Activated CD8-positive, alpha-beta memory T cell treated with anti-CD3 and anti-CD28 coated beads for 24 hours (primary cell): ENCODE data around the gene TNS1.

Experiments used
- DNase-seq: peaks from one replicate; pipeline ENCODE4 v3.0.0-alpha.2; 2020

TNS1 gene

DNA sequence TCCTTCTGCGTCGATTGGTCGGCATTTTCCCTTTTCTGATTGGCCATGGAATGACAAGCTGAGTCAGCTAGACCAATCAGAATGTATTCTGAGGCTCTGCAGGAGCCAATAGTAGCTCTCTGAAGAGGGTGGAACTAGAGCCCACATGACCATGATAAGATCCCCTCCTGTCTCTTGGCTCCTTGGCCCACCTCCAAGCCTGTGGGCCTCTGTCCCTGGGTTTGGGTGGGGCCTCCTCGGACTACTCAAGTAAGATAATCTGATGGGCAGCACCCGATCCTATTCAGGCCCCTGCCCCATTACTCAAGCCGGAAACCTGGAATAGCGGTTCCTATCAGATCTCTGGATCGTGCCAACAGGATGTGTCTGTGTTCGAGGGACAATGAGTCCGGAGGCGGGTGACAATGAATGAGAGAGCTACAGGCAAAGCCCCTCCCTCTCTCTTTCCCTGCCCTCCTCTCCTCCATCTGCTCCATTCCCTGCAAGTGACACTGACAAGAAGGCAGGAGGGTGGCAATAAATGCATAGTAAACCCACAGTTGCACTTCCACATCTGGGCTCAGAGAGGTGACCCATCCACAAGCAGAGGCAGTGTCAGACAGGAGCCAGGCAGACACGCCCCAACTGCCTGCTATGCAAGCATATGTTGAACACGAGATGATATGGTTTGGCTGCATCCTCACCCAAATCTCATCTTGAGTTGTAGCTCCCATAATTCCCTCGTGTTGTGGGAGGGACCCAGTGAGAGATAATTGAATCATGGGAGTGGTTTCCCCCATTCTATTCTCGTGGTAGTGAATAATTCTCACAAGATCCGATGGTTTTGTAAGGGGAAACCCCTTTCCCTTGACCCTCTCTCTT is 114.7 kb downstream of the TNS1 start:
- DNase-seq: no peak

DNA sequence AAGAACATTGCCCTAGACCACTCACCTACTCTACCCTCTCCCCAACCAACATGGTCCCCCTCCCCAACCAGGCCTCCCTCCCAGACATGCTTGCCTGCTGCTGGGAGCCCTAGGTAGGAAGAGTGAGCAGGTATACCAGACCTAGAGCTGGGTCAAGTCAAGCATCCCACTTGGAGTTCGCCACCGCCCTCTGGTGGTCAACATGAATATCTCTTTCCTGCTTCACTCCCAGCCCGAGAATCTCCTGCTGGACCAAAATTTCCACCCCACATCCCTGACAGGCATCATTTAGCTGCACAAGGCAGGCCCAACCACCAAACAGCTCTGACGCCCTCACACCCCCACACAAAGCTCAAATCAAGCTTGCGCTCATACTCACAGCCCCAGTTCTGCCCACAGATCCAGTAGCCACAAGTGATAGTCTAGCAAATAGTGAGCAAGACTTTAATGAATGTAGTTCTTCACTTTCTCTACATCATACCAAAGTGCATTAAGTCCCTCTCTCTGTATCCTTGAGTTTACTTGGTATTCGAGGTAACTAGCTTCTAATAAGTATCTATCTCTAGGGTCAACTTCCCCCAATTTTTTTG is 116.0 kb downstream of the TNS1 start:
- peak; percentile 81 for DNase-seq

DNA sequence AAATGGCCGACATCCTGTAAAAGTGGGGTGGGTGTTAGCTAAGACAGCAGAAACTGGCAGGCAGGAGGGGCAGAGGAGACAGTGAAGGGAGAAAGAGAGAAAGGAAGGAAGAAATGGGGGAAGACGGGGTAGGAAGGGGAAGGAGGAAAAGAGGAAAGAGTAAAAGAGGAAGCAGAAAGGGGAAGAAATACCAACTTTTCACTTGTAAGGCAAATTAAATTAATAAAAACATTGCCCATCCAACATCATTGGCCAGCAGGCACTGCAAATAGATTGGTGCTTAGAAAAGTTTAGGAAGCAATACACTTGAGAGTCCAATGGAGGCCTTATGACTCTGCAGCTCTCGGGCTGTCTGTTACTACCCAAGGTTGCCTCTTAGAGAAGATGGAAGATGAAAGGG is 116.7 kb downstream of the TNS1 start:
- DNase-seq: no peak

DNA sequence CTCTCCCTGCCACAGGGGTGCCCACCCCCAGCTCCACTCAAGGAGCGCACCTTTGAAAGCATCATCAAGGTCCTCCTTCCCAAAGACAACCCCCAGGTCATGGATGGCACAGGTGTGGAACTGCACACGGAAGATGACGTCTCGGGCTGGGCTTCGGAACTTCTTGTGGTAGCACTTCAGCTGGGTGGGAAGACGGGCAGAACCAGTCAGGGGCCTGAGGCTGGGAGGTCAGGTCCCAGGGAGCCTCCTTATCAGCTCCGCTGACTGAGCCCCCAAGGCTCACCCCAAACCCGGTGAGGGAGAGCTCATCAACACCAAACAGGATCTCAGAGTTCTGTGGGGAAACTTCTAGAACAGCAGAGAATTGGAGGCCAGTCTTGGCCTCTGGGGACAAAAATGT is 117.8 kb downstream of the TNS1 start:
- DNase-seq: no peak

DNA sequence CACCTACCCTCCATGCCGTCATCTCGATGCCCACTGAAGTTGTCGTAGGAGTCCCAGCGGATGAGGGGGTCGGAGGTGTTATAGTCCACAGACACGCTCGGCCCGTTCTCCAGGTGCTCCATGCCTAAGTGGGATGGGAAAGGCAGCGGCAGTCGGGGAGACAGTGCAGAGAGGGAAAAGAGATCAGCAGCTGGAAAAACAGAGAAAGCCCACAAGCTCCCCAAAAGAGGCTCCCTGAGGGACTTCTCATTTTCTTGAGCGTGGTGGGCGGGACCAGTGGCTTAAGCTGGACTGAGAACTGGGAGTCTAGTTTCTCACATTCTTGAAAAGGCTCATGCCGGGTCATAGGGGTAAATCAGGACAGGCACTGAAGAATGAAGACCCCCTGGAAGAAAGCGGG is 121.9 kb downstream of the TNS1 start:
- no peak for DNase-seq

DNA sequence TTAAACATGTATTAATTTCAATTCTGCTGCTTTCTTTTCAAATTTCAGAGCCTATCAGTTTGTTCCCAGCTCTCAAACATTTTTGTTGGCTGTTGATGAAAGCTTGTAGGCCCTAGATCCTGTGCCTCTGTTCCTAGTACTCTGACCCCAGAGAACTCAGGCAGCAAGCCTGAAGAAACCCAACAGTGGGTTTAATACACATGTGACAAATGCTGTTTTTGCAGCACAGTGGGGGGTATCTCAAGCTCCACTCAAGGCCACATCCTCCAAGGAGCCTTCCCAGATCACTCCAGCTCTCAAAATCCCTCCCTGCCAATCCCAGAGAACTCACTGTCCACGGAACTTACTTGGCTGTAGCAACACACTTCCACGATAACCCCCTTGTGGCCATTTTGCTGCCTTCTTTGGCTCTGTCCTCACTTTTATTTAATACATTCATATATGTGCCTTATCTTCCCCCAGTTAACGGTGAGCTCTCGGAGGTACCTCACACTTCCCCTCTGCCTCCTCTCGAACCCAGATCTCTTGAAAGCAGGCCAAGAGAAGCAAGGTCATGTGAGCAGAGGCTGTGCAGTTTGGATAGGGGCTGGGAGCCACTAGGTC is 122.4 kb downstream of the TNS1 start:
- no peak for DNase-seq

DNA sequence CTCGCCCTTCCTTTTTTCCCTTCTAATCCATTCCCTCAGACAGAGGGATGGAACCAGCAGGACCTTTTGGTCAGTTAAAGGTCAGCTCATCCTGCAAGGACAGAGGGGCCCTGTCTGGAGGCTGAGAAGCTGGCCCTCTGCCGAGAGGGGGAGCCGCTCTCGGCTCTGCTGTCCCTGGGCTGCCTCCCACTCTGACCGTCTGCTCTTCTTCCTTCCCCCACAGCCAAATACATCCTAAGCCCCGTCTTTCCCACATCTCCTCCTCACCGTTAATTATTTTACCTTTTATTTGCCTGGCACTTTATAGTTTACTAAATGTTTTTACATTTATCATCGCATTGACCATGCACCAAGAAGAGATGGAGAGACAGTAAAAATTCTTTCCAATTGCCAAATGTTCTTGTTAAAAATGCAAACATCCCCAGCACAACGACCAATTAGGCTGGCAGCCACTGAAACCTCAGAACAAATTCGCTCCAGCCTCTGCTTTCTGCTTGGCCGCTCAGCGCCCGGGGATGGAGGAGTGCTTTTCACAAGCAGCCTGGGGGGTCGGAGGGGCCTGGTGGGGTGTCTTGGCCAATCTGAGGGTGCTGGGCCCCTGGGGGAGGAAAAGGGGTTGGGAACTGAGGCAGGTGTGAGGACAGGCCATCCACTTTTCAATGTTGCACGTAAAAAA is 123.7 kb downstream of the TNS1 start:
- DNase-seq: no peak

DNA sequence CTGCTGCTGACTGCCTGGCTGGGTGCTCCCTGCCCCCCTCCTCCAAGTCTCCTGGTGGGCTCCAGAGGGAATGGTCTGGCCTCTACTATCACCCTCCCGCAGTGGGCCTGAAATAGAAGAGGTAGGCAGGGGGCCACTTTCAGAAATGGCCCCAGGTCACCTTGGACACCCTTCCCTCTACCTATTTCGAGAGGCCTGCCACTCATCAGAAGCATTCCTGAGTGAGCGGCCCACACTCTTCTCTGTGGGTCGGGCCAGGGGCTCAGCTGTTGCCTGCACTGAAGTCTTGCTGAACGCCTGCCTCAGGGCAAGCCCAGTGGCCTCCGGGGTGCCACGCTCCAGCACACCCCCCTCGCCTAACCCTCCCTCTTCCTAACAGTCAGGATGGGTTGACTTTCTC is 124.9 kb downstream of the TNS1 start:
- no peak for DNase-seq

DNA sequence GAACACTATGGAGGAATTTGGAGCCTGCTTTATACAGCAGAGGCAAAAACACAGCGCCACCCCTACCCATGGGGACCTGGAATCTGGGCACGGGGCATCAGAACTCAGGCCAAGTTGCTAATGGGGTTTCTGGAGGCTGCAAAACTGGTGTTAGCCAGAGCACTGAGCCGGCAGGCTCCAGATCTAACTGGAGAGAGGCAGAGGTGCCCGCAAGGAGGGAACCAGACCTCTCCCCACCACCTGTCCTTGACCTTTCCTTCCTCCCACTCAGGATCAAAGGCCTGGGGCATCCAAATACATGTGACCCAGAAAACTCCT is 126.6 kb downstream of the TNS1 start:
- DNase-seq: no peak

DNA sequence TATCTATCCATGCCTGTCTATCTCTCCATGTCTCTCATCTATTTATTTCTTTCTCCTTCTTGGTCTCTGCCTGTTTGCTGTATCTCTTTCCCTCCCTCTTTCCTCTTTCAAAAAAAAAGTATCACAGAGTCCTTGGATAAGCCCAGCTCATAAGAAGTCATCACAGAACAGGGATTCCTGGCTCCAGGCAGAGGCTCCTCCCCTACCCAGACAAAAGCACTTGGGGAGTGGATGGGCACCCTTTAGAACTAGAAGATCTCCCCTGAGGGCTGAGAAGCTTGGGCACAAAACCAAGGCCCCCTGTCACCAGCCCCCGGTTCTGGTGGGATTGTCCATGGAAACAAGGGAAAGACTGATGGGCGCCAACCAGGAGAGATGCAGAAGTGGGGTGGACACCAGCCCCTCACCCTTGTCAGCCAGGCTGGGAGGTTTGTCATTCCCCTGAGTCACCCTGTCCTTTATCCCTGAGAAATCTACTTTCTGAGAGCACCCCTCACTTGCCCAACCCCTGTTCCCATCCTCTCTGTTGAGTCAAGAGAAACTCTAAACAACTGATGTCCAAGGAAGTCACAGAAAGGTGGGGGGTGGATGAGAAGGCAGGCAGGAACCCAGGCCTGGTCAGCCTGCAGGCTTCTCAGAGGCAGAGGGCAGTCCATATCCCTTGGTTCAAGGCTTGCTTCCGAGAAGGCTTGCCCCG is 127.1 kb downstream of the TNS1 start:
- DNase-seq: no peak

DNA sequence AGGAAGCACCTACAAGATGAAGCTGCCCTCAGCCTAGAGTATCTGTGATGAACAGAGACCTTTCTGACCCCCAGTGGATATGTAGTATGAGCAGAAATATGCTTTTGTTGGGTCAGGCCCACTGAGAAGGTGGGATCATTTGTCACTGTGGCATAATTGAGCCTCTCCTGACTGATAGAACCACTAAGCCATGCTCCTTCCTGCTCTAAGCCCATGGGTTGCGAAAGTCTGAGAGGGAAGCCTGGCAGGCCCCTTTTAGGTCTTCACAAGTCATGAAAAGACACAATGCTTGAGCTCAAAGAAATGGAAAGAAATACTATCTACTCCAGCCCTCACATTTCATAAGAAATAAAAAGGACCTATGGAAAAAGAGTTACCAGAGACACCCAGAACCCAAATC is 127.7 kb downstream of the TNS1 start:
- DNase-seq: no peak

DNA sequence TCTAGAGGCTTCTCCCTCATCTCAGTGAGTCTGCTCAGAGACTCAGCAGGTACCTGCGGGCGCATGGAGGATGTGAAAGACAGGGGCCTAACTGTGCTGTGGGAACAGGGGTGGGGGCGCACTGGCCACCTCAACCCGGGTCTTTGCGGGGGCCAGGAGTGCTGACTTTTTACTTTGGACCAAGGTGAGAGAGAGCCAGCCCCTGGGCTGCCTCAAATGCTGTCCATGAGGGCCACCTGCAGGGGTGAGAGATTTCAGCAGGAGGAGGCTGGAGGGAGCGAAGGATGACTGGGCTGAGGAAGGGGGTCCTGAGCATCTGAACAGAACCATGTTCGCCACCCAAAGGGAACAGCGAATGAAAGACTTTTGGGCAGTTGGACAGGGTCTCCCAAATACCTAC is 129.4 kb downstream of the TNS1 start:
- DNase-seq: no peak

DNA sequence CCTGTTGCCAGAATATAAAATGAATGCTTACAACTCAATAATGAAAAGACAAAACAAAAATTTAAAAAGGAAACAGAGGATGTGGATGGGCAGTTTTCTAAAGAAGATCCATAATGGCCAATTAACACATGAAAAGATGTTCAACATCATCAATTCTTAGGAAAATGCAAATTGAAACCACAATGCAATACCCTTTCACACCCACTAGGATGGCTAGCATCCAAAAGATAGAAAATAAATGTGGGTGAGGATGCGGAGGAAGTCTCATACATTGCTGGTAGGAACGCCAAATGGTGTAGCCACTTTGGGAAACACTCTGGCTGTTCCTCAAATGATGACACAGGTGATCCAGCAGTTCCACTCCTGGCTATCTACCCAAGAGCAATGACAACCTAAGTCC is 130.5 kb downstream of the TNS1 start:
- DNase-seq: no peak

DNA sequence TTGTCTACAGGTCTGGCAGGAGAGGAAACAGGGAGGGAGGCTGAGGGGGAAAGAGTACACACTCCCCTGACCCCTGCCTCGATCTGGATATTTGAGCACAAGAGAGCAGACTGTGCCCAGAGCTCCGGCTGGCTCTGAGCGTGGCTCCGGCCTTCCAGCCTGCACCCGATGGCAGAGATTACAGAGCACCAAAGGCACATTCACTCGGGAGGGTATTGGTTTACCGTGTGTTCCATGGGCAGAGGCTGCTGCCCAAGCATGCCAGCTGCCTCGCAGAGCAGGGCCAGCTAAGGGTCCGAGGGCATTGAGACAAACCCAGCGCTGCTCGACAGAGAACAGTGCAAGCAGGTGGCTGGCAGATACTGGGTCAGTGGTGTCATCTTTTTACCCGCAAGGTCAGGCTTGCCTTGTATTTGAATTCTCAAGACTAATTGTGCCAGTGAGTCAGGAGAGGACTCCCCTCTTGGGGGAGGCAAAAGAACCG is 132.2 kb downstream of the TNS1 start:
- no peak for DNase-seq

DNA sequence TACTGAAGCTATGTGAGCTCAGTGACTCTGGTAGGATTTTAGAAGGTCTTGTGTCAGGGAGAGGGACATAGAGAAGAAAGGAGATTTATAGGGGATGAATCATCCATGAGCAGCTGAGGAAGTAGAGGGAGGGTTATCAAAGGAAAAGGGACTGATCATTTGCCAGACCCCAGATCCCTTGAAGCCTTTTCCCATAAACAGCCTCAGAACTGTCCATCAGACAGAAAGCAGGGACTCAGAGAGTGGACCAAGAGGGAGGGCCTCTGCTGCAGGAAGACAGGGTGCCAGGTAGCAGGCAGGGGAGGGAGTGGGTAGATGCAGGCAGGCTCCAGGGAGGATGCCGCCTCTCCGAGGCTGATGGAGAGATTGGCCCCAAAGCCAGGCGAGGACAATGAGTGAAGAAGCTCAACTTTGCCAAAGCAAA is 133.9 kb downstream of the TNS1 start:
- DNase-seq: no peak

DNA sequence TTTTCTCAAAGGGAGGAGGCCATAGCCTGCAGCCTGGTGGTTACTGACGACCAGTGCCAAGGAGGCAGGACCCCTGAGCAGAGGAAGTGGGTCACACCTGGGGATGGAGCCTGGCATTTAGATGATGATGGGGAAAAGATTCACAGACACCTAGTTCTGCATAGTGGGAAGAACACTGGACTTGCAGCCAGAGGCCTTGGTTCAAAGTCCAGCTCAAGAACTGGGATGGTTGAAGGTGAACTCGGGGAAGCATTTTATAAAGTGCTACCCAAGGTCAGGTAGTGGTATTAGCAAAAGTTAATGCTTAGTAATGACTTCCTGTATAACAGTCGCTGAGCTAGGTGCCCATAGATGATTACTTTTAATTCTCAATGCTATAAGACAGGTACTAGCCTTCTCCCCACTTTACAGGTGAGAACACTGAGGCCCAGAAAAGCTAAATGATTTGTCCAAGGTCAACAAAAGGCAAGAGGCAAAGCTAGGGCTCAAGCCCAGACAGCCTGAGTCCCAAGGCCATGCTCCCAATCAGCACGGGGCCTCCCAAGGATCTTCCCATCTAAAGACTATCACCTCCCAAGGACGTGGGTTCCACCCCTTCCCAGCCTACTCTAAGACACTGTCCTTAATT is 134.4 kb downstream of the TNS1 start:
- DNase-seq: no peak

DNA sequence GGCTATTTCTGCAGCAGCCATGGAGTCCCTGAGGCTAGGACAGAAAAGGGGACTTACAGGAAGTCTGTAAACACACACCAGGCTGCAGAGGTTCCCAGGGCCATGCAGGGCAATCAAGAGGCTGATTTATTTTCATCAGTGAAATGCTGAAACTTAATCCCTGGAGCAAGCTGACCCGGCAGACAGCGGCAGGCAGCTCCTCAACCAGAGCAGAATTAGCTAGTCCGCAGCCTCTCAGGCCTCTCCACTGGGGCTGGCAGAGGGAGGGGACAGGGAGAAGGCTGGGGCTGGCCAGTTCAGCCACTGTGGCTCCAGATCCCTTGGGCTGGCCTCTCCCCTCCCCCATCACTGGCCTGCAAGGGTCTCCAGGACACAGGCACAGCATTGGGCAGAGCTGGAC is 136.3 kb downstream of the TNS1 start:
- no peak for DNase-seq

DNA sequence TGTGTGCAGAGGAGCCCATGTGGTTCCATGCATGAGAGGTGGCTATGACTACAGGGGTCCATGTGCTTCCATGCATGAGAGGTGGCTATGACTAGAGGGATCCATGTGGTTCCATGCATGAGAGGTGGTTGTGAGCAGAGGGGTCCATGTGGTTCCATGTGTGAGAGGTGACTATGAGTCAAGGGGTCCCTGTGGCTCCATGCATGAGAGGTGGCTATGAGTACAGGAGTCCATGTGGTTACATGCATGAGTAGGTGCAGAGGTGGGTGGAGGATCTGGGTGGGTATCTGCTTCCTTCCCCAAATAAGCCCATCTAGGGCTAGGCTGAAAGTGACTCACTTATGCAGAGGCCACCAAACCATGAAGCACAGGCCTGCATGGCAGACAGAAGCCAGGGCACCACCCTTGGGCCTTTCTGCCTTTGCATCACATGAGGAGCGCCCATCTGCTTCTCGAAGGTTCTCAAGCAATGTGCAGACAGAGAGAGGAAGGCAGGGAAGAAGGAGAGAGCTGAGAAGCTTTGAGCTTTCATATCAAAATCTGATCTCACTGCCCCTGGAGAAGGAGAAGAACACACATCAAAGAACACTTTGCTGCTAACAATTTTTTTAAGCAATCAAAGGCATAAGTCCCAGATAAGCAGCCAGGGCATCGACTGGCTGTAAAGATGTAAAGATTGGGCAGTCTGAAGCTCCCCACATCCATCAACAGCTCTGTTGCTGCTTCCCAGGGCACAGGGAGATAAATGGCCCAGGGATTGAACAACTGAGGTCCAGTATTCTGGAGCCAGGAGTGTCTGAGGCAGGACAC is 137.6 kb downstream of the TNS1 start:
- DNase-seq: no peak

DNA sequence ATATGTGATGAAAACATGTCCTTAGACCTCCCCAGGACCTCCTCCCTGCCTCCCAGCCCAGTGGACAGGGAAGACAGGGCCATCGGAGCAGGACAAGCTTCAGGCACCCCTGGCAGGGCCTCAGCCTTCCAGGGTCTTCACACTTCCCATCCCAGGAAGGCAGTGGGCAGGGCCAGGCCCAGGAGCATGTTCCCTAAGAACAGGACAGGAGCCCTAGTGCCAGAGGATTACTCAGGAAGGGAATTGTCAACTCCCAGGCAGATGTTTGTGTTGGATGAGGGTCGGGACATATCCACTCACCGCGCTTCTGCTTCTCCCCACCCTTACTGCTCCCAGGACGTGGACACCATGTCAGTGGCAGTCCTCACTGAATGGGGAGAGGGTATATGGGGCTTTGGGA is 138.9 kb downstream of the TNS1 start:
- DNase-seq: no peak

DNA sequence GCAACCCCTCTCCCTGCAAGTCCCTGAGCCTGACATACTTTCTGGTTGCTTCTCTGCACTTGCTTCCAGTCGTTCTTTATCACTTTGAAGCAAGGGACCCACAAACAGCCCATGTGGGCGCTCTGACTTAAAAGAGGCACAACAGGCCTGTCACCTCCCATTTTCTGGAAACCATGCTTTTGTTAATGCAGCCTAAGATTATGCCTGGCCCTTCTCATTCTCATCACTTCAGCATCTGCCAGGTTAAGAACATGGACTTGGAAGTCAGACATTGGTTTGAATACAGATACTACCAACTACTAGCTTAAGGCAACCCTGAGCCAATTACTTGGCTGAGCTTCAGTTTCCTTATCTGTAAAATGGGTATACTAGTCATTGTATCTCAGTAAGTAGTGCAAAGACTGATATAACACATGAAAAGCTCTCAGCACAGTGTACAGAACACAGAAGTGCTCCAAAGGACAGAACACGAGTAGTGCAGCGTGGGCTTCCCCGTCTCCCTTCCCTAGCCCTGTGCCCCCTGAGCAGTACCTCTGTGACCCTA is 141.4 kb downstream of the TNS1 start:
- DNase-seq: no peak

DNA sequence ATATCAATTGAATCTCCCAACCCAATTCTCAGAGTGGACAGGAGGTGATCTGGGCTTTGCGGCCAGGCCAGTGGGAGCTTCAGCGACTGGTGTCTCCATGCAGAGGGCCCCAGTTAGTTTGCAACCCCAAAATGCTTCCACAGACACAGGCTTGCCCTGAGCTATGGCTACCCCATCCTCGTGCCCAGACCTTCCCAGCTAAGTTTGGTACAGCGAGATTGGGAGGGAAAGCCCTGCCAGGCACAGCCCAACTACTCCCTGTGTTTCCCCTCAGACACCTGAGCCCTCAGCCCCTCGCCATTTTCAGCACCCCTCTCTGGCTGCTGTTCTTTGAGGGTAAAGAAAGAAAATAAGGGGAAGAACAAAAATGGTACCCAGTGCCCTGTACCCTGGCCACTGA is 142.9 kb downstream of the TNS1 start:
- DNase-seq: no peak
